ENCODE measurements around the gene PKD2. TPM values are rescaled to one million over a fixed set of nuclear protein-coding genes. Genes with fewer than 3 reads are reported as not detected.

The PKD2 gene
- total and polyA plus RNA-seq, 2 experiments from 2014 or later, result 17.8 to 36.7 TPM

DNA sequence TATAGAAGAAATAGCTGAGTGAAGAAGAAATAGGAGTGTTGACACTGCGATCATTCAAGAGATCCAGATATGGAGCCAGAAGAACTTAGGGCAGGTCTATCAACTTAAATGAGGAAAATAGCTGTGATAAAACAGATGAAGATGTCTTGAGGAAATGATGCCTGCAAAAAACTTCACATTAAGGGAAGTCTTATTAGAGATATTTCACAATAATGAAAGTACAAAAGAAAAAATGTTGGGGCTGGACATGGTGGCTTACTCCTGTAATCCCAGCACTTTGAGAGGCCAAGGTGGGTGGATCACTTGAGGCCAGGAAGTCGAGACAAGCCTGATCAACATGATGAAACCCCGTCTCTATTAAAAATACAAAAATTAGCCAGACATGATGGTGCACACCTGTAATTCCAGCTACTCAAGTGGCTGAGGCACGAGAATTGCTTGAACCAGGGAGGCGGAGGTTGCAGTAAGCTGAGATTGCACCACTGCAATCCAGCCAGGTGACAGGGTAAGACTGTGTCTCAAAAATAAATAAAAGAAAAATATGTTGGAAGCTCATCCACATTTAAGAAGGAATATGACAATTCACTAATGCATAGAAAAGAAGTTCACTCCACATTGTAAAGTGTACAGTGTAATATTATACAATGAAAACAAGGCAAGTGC is 56.3 kb downstream of the PKD2 start:
- TF ChIP-seq, protein P1, sequence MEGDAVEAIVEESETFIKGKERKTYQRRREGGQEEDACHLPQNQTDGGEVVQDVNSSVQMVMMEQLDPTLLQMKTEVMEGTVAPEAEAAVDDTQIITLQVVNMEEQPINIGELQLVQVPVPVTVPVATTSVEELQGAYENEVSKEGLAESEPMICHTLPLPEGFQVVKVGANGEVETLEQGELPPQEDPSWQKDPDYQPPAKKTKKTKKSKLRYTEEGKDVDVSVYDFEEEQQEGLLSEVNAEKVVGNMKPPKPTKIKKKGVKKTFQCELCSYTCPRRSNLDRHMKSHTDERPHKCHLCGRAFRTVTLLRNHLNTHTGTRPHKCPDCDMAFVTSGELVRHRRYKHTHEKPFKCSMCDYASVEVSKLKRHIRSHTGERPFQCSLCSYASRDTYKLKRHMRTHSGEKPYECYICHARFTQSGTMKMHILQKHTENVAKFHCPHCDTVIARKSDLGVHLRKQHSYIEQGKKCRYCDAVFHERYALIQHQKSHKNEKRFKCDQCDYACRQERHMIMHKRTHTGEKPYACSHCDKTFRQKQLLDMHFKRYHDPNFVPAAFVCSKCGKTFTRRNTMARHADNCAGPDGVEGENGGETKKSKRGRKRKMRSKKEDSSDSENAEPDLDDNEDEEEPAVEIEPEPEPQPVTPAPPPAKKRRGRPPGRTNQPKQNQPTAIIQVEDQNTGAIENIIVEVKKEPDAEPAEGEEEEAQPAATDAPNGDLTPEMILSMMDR (IDR thresholded peaks at IDR 0.05; ENCODE audit: poor library complexity), result no peak
- no peak for TF ChIP-seq EZH2phosphoT487 (IDR thresholded peaks at IDR 0.05; ENCODE audit: low read depth, severe bottlenecking, unreplicated experiment)
- no peak for TF ChIP-seq EZH2 (IDR thresholded peaks at IDR 0.05; ENCODE audit: borderline replicate concordance)
- no peak overlapping the region for H3K4me2 ChIP-seq
- H3K27ac ChIP-seq, result peak overlapping the region; percentile 15
- no peak for DNase-seq (ENCODE audit: low spot score)
- no peak overlapping the region for H2AFZ ChIP-seq
- no peaks in the 10 kb centered on the region for H3K27me3 ChIP-seq
- no peaks in the 10 kb centered on the region for H3K4me1 ChIP-seq (ENCODE audit: insufficient read depth)
- no peaks in the 10 kb centered on the region for H3K9me2 ChIP-seq (replicated peaks; ENCODE audit: insufficient read depth)
- 74% methylated on average over 5 of the region's 5 CpGs for WGBS (ENCODE audit: low lambda C conversion rate, missing lambda C conversion rate)
- peaks cover 5% of the 10 kb centered on the region for H3K36me3 ChIP-seq (replicated peaks; ENCODE audit: insufficient read depth, low read depth)
- no peaks in the 10 kb centered on the region for H3K9me3 ChIP-seq (ENCODE audit: low read depth)
- no peaks in the 10 kb centered on the region for H3K79me2 ChIP-seq
- H4K20me1 ChIP-seq (ENCODE audit: insufficient read depth, poor library complexity, severe bottlenecking), result no peaks in the 10 kb centered on the region
- no peak overlapping the region for H3K4me3 ChIP-seq

GRCh38 chr4:88064410-88064809 is 57.0 kb downstream of the PKD2 start:
- no peak overlapping the region for H3K4me2 ChIP-seq
- no peaks in the 10 kb centered on the region for H3K9me3 ChIP-seq (ENCODE audit: low read depth)
- no peaks in the 10 kb centered on the region for H3K4me1 ChIP-seq (ENCODE audit: insufficient read depth)
- H3K27me3 ChIP-seq, result no peaks in the 10 kb centered on the region
- H3K27ac ChIP-seq, result no peak overlapping the region
- no peak overlapping the region for H2AFZ ChIP-seq
- H3K36me3 ChIP-seq (replicated peaks; ENCODE audit: insufficient read depth, low read depth), result peaks cover 7% of the 10 kb centered on the region
- DNase-seq (ENCODE audit: low spot score), result no peak
- no peaks in the 10 kb centered on the region for H3K79me2 ChIP-seq
- no peaks in the 10 kb centered on the region for H4K20me1 ChIP-seq (ENCODE audit: insufficient read depth, poor library complexity, severe bottlenecking)
- no peak overlapping the region for H3K4me3 ChIP-seq
- H3K9me2 ChIP-seq (replicated peaks; ENCODE audit: insufficient read depth), result no peaks in the 10 kb centered on the region
- 79% methylated on average over 6 of the region's 6 CpGs for WGBS (ENCODE audit: low lambda C conversion rate, missing lambda C conversion rate)
- TF ChIP-seq, protein P1 (IDR thresholded peaks at IDR 0.05; ENCODE audit: poor library complexity), result no peak
- TF ChIP-seq EZH2phosphoT487 (IDR thresholded peaks at IDR 0.05; ENCODE audit: low read depth, severe bottlenecking, unreplicated experiment) (no peak), EZH2 (IDR thresholded peaks at IDR 0.05; ENCODE audit: borderline replicate concordance) (no peak)

DNA sequence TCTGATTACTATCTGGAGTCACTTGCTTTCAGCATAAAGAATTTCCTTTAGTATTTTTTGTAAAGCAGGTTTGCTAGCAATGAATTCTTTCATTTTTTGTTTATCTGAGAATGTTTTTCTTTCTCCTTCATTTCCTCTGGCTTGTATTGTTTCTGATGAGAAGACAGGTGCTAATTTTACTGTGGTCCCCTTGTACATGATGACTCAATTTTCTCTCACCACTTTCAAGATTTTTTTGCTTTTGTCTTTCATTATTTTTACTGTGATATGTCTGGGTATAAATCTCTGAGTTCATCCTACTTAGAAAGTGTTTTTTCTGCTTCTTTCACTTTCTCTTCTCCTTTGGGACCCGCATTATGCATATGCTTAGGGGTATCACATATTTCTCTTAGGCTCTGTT is 62.6 kb downstream of the PKD2 start:
- Histone ChIP-seq H2AFZ (no peak overlapping the region), H3K4me2 (no peak overlapping the region), H3K9me3 (ENCODE audit: low read depth) (no peaks in the 10 kb centered on the region), H3K4me3 (no peak overlapping the region), H3K27me3 (no peaks in the 10 kb centered on the region), H3K27ac (no peak overlapping the region), H3K36me3 (replicated peaks; ENCODE audit: insufficient read depth, low read depth) (peaks cover 11% of the 10 kb centered on the region), H3K79me2 (no peaks in the 10 kb centered on the region), H3K9me2 (replicated peaks; ENCODE audit: insufficient read depth) (no peaks in the 10 kb centered on the region), H3K4me1 (ENCODE audit: insufficient read depth) (no peaks in the 10 kb centered on the region), H4K20me1 (ENCODE audit: insufficient read depth, poor library complexity, severe bottlenecking) (no peaks in the 10 kb centered on the region)
- no peak for TF ChIP-seq EZH2 (IDR thresholded peaks at IDR 0.05; ENCODE audit: borderline replicate concordance)
- DNase-seq (ENCODE audit: low spot score), result no peak
- WGBS (ENCODE audit: low lambda C conversion rate, missing lambda C conversion rate), result 100% methylated on average over 1 of the region's 1 CpG

DNA sequence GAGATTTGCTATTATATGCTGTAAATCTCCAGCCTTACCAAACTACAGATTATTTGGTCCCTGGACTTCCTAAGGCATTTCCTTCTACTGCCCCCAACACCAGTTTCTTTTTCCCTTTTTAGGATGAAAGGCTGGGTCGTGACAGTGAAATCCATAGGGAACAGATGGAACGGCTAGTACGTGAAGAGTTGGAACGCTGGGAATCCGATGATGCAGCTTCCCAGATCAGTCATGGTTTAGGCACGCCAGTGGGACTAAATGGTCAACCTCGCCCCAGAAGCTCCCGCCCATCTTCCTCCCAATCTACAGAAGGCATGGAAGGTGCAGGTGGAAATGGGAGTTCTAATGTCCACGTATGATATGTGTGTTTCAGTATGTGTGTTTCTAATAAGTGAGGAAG is 67.9 kb downstream of the PKD2 start:
- H4K20me1 ChIP-seq (ENCODE audit: insufficient read depth, poor library complexity, severe bottlenecking), result no peaks in the 10 kb centered on the region
- H3K9me3 ChIP-seq (ENCODE audit: low read depth), result no peaks in the 10 kb centered on the region
- no peak overlapping the region for H3K27ac ChIP-seq
- no peak for TF ChIP-seq EZH2phosphoT487 (IDR thresholded peaks at IDR 0.05; ENCODE audit: low read depth, severe bottlenecking, unreplicated experiment)
- TF ChIP-seq, protein P1 (IDR thresholded peaks at IDR 0.05; ENCODE audit: poor library complexity), result no peak
- TF ChIP-seq EZH2 (IDR thresholded peaks at IDR 0.05; ENCODE audit: borderline replicate concordance), result no peak
- H3K4me2 ChIP-seq, result no peak overlapping the region
- no peaks in the 10 kb centered on the region for H3K79me2 ChIP-seq
- no peaks in the 10 kb centered on the region for H3K4me1 ChIP-seq (ENCODE audit: insufficient read depth)
- no peak overlapping the region for H2AFZ ChIP-seq
- 97% methylated on average over 9 of the region's 9 CpGs for WGBS (ENCODE audit: low lambda C conversion rate, missing lambda C conversion rate)
- no peaks in the 10 kb centered on the region for H3K27me3 ChIP-seq
- H3K4me3 ChIP-seq, result no peak overlapping the region
- DNase-seq (ENCODE audit: low spot score), result no peak
- H3K36me3 ChIP-seq (replicated peaks; ENCODE audit: insufficient read depth, low read depth), result peaks cover 3% of the 10 kb centered on the region
- no peaks in the 10 kb centered on the region for H3K9me2 ChIP-seq (replicated peaks; ENCODE audit: insufficient read depth)

Measured in hepatocyte (in vitro differentiated cells).